ENCODE results near the gene RIPOR3.

- no peak for TF ChIP-seq EP300 (conservative IDR thresholded peaks at IDR 0.05; ENCODE audit: poor library complexity, severe bottlenecking)
- TF ChIP-seq CTCF (IDR thresholded peaks at IDR 0.05; ENCODE audit: poor library complexity, severe bottlenecking): no peak
- TF ChIP-seq RAD21 (conservative IDR thresholded peaks at IDR 0.05): no peak
- TF ChIP-seq SMC3 (conservative IDR thresholded peaks at IDR 0.05; ENCODE audit: poor library complexity): no peak
- no peak for TF ChIP-seq REST (IDR thresholded peaks at IDR 0.05; ENCODE audit: borderline replicate concordance)
Measured at GRCh38 chr20:50559149-50559548, 132.2 kb downstream of the RIPOR3 start.
